Stimulated activated CD8-positive, alpha-beta memory T cell treated with anti-CD3 and anti-CD28 coated beads, Interleukin-15, amount 100 ng/mL, for 4 hours (primary cell): Measurements from ENCODE around the gene OR6B3.
"Not testable (repeated sequence)": the region's sequence is repeated elsewhere in the genome, so short reads cannot be mapped to it uniquely, and the experiment has no call there.

Source experiments
- DNase-seq, 2 donors: peaks; one replicate each; pipeline ENCODE4 v3.0.0-alpha.2; 2020; ENCODE audit warnings: low read depth in 2 of 2

OR6B3 gene

DNA sequence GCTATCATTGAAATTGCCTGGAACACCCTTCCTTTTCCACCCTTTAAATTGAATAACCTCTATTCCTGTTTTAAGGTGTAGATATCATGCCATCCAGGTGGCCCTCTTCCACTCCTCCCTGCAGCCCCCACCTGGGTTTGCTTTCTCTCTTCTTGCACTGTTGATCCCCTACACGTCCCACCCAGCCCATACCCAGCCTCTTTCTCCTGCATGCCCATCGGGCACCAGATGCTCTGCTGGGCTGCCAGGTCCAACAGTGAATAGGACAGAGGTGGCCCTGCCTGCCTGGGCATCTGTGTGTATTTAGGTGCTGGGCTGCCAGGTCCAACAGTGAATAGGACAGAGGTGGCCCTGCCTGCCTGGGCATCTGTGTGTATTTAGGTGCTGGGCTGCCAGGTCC, 9.2 kb downstream of the OR6B3 start:
- DNase-seq: not testable (repeated sequence)

- no peak for DNase-seq
These were observed 9.9 kb downstream of the OR6B3 start for GRCh38 chr2:240043279-240043989.

DNA sequence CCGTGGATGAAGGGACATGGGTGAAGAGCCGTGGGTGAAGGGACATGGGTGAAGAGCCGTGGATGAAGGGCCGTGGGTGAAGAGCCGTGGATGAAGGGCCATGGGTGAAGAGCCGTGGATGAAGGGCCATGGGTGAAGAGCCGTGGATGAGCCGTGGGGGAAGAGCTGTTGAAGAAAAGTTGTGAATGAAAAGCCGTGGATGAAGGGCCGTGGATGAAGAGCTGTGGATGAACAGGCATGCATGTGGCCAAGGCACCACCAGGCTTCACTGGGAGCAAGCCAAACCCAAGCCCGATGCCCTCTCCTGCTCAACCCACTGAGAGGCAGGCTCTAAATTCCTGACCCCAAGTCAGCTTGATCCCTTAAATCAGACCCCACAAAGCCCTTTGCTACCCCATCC, 10.6 kb downstream of the OR6B3 start:
- DNase-seq: no peak

DNA sequence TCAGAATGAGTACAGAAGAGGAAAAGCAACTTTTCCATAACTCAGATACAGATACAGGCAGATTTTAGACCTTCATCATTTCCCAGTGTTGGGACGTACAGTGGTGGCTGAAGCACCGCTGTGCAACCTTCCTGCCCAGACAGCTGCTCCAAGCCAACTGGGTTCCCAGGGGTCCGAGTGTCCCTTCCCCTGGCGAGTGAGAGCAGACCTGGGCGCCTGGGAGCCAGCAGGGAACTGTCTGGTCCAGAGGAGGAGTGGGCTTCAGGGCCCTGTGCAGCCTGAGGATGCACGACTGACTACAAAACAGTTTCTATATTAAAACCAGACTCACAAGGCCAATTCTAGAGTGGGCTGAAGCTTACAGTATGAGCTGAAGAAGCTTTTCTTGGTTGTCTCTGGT, 12.0 kb downstream of the OR6B3 start:
- DNase-seq: no peak

DNA sequence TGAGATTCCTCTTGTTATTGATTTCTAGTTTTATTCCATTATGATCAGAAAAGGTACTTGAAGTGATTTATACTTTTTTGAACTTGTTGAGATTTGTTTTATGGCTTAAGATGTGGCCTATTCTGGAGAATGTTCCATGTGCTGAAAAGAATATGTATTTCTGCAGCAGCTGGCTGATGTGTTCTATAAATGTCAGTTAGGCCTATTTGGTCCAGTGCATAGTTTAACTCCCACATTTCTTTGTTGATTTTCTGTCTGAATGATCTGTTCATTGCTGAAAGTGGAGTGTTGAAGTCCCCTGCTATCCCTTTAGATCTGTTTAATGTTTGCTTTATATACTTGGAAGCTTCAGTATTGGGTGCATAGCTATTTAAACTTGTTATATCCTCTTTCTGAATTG, 16.0 kb downstream of the OR6B3 start:
- DNase-seq: no peak

DNA sequence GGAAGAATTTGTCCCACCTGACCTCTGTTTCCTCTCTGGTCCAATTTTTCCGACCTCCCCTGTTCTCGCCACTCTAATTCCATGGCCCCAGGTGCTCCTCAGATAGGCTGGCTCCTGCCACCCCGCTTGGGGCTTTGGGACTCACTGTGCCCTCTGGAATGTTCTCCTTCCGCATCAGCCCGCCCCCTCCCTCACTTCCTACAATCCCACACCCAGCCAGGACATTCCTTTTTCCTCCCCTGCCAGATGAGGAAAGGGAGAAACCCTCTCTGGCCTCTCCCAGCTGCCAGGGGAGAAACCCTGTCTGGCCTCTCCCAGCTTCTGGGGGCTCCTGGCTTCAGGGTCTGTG, 20.0 kb downstream of the OR6B3 start:
- no peak for DNase-seq

DNA sequence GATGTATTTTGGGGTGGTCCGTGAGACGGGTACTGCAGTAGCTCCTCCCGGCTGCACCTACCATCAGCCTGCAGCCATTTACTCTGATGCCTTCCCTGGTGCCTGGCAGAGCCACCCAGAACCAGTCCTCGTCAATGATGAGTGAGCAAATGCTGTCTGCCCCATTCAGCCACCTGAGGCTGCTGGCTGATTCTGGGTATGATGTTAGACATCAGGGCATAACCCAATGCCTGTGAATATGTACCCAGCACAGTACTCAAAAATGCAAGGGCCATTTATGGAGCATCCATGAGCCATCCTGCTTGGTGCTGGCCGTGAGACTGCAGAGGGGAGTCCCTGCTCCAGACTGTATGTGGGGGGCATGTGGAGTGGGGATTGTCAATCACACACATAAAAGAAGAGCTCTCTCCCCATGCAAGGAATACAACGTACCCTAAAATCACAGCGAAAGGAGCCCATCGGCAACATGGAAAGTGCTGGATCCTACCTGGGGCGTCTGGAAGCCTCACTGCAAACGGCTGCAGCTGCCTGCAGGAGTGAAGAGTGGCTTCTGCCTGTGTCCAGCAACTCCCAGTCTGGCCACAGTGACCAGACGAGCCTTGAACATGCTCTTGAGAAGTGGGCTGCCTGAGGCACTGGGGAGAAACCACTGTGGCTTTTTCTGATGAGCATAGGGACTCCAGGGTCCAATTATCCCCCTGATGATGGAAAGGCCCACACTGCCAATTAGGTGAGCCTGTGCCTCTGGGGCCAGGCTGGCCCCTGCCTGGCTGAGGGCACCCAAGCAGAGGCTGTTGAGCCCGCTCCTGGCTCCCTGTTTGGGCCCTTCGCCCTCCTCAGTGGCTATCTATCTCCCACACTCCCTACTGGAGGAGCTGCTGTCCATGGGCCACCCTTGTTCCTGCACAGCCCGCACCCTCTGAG, 20.7 kb downstream of the OR6B3 start:
- no peak for DNase-seq

DNA sequence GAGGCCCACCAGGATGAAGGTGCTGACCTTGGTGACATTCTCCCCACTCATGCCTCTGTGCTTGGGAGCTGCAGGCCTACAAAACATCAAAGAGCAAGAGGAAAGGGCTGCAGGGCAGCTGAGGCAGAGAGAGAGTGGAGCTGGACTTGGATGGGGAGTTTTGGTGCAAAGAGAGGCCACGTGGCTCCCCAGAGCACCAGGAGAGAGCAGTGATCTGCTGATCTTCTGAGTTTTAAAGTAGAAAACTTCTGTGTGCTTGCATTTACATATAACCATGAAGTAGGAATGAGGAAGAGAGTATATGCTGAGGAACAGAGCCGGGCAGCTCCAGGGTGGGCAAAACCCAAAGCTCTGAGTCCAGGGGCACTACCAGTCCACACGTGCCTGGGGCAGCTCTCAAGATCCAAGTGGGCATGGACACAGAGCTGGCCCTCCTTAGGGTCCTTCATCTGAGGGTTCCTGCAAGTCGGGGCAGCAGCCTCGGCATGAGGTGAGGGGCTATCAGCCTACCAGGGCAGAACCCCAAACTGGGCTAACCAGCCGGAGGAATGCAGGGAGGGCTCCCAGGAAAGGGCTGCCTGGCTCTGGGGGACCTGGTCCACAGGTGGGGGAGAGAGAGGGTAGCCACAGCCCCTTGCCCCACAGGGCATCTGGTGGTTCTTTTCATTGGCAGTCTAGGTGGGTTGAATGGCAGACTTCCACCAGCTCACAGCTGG, 22.8 kb downstream of the OR6B3 start, which contains the start of gene OR6B2:
TSS of gene OR6B2 (minus strand) at position 51 of the 716 bp plus-strand sequence. CDS start at position 51, 0 bp downstream.
- no peak for DNase-seq

- DNase-seq: no peak
These were observed 28.6 kb downstream of the OR6B3 start for GRCh38 chr2:240024766-240025165.

DNA sequence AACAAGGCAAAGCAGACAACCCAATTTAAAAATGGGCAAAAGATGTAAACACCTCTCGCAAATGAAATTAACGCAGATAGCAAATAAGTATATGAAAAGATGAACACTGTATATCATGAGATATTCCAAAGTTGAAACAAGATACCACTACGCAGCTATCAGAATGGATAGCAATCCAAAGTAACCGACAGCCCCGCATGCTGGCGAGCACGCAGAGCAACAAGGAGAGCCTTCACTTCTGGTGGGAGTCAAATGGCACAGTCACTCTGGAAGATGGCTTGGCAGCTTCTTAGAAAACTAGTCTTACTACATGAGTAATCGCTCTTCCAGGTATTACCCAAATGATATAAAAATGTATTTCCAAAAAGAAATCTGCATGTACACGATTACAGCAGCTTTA, 29.5 kb downstream of the OR6B3 start:
- DNase-seq: no peak

GRCh38 chr2:240021488-240022104, 31.7 kb downstream of the OR6B3 start:
- peak; percentile 19 to 30 for DNase-seq

DNA sequence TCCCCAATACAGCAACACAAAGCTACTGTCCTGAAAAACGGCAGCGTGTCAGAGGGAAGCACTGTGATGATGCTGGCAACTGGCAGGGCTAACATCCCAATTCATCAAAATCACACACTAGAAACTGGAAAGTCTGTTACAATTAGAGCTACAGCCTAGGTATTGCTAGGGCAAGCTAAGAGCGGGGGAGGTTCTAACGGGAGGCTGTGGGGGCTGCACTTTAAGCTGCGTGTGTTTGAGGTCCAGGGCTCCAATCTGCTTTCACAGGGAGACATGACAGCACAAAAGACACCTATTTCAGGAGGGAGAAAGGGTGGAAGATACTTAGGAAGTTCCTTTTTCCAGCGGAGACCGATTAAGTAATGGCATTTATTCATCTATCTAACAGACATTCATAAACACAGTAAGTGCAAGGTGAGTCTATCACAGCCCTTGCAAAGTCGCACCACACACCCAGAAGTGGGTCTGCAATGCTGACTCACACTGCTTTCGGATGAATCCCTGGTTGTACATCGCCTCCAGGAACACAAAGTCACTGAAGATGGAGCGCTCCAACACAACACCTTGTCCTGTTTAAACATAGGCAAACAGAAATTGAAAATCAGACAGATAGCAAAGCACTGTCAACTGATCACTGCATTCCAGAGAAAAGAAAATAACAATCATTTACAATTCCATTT, 35.1 kb downstream of the OR6B3 start:
- no peak for DNase-seq

DNA sequence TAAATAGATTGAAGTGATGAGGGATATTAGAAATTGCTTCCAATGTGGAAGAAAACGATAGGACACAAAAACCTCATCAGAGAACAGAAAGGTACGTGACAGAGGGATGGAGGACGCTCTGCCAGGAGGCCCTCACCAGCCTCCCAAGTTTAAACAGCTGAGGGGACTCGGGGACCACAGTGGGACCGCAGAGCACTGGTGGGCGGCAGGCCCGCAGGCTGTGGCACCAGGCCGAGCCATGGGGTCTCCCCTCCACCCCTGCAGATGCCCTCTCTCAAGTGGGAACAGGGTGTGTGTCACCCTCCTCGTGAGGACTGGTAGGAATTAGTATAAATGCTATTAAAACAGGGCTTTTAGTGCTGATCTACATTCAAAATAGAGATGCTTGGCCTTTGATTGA, 39.0 kb downstream of the OR6B3 start:
- no peak for DNase-seq

- DNase-seq: no peak
These were observed 40.0 kb downstream of the OR6B3 start for GRCh38 chr2:240013343-240013742.

DNA sequence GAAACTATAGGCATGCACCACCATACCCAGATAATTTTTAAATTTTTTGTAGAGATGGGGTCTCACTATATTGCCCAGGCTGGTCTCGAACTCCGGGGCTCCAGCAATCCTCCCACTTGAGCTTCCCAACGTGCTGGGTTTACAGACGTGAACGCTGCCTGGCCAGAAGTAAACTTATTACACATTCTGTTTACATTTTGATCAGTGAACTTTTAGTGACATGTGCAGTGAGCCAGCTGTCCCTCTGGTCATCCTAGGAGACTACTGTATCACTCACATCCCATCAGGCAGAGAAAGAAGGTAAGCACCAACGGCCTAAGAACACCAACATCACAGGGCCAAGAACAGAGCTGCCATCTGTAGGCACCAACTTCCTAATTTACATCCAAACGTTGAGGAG, 50.3 kb downstream of the OR6B3 start:
- no peak for DNase-seq

GRCh38 chr2:240000671-240001070, 52.6 kb downstream of the OR6B3 start:
- no peak for DNase-seq

- no peak for DNase-seq
These were observed 55.5 kb downstream of the OR6B3 start for GRCh38 chr2:239997686-239998409.
